ENCODE results near the gene OR6C3.
"Not testable (repeated sequence)": the region's sequence is repeated elsewhere in the genome, so short reads cannot be mapped to it uniquely, and the experiment has no call there.

The OR6C3 gene

GRCh38 chr12:55330446-55330845, at the start of gene OR6C3:
Gene OR6C3 (plus strand): TSS chr12:55330746. CDS start chr12:55331701, 955 bp downstream.
- DNase-seq, result no peak

- no peak for DNase-seq
Observed at GRCh38 chr12:55280991-55281390, 49.6 kb upstream of the OR6C3 start.

GRCh38 chr12:55289999-55290398, 40.5 kb upstream of the OR6C3 start:
- no peak for DNase-seq

GRCh38 chr12:55296469-55296868, 34.1 kb upstream of the OR6C3 start, which contains the start of gene OR6C6:
Gene OR6C6 (minus strand): TSS chr12:55296569. CDS start chr12:55295232, 1,337 bp downstream.
- DNase-seq, result no peak

- no peak for DNase-seq
Observed at GRCh38 chr12:55314043-55314442, 16.5 kb upstream of the OR6C3 start, which contains the start of gene OR6C1. Gene OR6C1 (plus strand): TSS chr12:55314343. CDS start chr12:55320600, 6,257 bp downstream.

- no peak for DNase-seq
Observed at GRCh38 chr12:55320201-55320600, 10.3 kb upstream of the OR6C3 start.

- DNase-seq, result not testable (repeated sequence)
Observed at GRCh38 chr12:55325801-55326200, 4.7 kb upstream of the OR6C3 start.

GRCh38 chr12:55336002-55336401, 5.5 kb downstream of the OR6C3 start:
- no peak for DNase-seq

- DNase-seq, result not testable (repeated sequence)
Observed at GRCh38 chr12:55355338-55355737, 24.8 kb downstream of the OR6C3 start.

- DNase-seq, result no peak
Observed at GRCh38 chr12:55362675-55363074, 32.1 kb downstream of the OR6C3 start, which contains the start of gene OR6C75. Gene OR6C75 (plus strand): TSS chr12:55362975. CDS start chr12:55365111, 2,136 bp downstream.

GRCh38 chr12:55365086-55365485, 34.5 kb downstream of the OR6C3 start:
- DNase-seq, result no peak

GRCh38 chr12:55372521-55372920, 42.0 kb downstream of the OR6C3 start:
- no peak for DNase-seq
